Measurements from ENCODE around the gene FAIM2.

GRCh38 chr12:49909826-49910225, 6.1 kb upstream of the FAIM2 start:
- no peak for TF ChIP-seq EP300 (IDR thresholded peaks at IDR 0.05)
- TF ChIP-seq, protein P1, sequence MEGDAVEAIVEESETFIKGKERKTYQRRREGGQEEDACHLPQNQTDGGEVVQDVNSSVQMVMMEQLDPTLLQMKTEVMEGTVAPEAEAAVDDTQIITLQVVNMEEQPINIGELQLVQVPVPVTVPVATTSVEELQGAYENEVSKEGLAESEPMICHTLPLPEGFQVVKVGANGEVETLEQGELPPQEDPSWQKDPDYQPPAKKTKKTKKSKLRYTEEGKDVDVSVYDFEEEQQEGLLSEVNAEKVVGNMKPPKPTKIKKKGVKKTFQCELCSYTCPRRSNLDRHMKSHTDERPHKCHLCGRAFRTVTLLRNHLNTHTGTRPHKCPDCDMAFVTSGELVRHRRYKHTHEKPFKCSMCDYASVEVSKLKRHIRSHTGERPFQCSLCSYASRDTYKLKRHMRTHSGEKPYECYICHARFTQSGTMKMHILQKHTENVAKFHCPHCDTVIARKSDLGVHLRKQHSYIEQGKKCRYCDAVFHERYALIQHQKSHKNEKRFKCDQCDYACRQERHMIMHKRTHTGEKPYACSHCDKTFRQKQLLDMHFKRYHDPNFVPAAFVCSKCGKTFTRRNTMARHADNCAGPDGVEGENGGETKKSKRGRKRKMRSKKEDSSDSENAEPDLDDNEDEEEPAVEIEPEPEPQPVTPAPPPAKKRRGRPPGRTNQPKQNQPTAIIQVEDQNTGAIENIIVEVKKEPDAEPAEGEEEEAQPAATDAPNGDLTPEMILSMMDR (IDR thresholded peaks at IDR 0.05): no peak
